Germinal center (tissue), 1 donor: ENCODE measurements around the gene RHD.
"Not testable (repeated sequence)": the region's sequence is repeated elsewhere in the genome, so short reads cannot be mapped to it uniquely, and the experiment has no call there.

Source experiments
- DNase-seq: peaks from one replicate; pipeline ENCODE4 v3.0.0; 2012; ENCODE audit warnings: mixed read lengths, low spot score

Gene RHD

DNA sequence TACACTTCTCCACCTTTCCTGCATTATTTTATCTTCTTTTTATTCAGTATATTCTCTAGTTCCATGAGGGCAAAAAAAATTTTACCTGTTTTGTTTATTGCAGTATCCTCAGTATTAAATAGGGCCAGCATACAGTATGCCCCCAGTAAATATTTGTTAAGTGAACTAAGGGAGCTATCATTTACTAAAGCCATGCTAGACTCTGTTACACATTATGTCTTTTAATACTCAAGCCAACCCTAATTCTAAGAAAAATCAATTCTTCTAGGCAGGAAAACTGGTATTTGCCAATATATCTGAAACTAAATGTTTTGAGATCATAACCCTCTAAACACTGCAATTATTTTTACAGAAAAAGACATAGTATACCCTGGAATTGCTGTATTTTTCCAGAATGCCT is 84.1 kb downstream of the RHD start:
- DNase-seq, result no peak

DNA sequence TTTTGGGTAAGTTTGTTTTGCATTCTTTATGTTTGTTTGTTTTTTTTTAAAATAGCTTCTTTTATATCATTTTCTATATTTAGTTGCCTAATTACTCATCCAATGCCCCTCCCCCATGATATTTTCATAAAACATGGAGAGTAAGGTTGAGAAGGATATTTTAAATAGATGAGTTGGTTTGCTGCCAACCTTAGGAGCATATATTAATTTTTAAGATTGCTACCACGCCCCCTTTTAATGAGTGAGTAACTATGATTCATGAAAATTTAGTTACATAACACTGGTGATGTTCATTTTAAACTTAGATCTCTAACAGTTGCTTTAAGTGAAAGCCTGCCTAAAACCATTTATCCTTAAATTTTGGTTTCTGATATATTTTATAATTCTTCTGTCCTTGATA is 84.5 kb downstream of the RHD start:
- DNase-seq, result no peak

DNA sequence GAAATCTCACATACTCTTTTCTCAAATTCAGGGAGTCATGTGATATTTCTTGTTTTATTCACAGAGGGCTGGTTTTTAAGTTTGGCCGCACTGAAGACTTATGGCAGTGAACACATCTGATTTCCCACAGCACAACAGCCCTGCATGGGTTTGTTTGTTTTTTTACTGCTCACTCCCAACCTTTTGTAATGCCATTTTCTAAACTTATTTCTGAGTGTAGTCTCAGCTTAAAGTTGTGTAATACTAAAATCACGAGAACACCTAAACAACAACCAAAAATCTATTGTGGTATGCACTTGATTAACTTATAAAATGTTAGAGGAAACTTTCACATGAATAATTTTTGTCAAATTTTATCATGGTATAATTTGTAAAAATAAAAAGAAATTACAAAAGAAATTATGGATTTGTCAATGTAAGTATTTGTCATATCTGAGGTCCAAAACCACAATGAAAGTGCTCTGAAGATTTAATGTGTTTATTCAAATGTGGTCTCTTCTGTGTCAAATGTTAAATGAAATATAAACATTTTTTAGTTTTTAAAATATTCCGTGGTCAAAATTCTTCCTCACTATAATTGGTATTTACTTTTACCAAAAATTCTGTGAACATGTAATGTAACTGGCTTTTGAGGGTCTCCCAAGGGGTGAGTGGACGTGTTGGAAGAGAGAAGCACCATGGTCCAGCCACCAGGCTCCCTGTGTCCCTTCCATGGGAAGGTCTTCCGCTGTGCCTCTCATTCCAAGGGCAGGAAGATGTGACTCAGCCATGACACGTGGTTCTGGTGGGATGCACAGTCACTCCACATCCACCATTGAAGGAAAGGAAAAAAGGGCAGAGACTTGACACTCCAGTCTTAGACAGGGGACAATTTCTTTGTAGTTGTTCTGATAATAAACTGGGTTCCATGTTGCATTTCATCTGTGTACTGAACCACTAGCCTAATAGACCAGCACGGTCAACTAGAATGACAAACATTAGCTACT is 88.6 kb downstream of the RHD start:
- DNase-seq, result no peak

DNA sequence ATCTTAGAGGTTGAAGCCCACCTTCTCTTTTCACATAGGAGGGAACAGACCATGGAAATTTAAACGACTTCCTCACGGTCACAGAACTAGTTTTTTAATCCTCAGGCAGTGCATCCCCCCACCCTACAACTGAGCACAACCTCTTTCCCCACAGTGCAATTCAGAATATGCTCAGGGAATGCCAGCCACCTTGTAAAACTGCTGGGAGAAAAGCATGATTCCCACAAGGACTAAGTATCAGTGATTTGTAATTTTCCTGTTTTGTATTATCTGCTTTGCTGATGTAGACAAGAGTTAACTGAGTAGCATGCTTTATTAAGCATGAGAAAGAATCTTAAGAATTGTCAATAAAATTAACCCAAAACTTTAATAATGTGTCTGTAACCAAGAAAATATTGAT is 89.6 kb downstream of the RHD start:
- no peak for DNase-seq

DNA sequence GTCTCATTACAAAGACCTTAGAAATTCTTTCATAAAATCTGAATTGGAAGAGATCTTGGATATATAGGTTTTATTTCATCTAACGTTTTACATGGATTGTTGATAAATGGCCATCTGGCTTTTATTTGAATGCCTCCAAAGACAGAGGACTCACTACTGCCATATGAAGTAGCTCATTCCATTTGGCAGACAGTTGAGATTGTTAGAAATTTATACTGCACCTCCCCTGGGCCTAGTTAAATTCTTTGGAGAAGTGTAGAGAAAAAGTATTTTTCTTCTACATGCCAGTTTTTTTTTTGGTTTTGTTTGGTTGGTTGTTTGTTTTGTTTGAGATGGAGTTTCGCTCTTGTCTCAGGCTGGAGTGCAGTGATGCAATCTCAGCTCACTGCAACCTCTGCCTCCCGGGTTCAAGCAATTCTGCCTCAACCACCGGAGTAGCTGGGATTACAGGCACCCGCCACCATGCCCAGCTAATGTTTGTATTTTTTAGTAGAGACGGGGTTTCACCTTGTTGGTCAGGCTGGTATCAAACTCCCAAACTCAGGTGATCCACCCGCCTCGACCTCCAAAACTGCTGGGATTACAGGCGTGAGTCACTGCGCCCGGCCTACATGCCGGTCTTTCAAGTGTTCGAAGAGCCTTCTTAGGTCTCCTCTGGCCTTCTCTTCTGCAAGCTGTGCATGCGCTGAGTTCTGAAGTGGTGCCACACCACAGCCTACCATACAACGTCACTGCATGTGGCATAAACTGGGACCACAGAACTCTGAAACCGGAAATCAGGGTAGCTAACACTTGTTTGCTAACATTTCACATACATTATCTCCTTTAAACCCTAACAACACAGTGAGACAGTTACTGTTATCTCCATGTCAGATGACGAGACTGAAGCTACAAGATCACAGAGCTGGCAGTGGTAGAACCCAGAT is 90.6 kb downstream of the RHD start:
- not testable (repeated sequence) for DNase-seq

DNA sequence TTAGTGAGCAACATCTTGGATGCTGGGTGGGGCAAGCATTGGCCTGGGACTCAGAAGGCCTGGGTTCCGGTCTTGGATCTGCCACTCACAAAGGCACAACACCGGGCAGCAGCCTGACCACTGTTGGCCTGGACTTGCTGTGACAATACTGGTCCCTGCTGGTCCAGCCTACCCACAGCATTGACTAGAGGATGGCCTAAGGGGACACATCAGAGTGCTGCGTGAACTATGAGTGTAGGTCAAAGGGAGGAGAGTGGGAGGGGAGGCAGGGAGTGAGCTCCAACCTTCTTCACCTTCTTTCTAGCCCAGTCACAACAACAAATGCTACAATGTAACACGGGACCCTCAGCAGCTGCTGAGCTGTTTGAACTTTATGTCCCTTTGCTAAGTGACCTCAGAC is 96.9 kb downstream of the RHD start:
- no peak for DNase-seq

DNA sequence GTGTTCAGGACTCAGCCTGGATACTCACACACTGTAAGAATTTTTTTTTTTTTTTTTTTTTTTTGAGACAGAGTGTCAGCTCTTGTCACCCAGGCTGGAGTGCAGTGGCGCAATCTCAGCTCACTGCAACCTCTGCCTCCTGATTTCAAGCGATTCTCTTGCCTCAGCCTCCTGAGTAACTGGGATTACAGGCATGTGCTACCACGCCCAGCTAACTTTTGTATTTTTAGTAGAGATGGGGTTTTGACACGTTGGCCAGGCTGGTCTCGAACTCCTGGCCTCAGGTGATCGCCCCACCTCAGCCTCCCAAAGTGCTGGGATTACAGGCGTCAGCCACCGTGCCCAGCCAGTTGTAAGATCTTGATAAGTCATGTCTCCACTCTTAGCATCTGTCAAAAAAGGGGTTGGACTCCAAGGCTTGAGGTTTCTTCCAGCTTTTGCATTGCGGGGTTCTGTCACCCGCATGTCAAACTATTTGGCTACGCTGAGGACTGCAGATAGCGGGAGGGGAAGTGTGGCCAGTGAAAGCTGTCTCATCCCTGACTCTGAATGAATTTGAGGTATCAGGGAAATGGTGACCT is 97.5 kb downstream of the RHD start:
- DNase-seq, result not testable (repeated sequence)

DNA sequence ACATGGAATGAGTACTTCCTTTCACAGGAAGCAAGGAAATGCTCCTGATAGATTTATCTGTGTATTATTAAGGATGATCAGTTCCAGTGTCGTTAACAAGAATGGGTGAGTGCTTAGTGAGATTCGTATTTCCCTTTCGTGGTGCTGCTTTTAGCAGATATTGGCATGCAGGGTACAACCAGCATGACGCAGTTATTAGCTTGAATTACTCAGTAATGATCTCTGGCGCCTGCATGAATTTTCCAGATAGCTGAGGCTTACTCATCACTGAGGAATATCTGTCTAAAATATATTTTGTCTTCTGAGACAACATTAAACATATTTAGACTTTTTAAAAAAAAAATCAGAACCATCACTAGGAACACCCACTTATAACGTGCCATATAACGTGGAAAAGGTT is 99.4 kb downstream of the RHD start:
- DNase-seq, result not testable (repeated sequence)

DNA sequence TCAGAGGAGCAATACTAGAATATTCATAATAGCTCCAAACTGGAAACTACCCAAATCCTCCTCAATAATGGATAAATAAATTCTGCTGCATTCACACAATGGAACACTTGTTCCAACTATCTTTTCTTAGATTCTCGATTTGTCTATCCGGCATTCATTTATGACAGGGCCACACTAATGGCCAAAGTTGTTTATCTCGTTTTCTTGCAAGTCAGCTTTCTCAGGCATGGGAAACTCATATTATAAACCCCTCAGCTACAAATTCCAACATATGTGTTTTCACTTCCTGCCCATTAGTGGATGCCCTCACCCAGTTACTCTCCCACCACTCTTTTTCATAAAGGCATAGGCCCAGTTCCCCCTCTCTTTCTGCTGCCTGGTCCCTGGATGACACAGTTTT is 106.1 kb downstream of the RHD start:
- not testable (repeated sequence) for DNase-seq
